HL-60 (cell line): ENCODE measurements around the gene CLEC4E.

Experiments used
- DNase-seq, 2 experiments: peaks; one replicate each; pipeline ENCODE4 v3.0.0-alpha.2; 2010 to 2020; ENCODE audit warnings: low read depth in 1 of 2, low spot score in 1 of 2
- H3K27ac ChIP-seq: fragments of 250-450 bp; sonication (Bioruptor Pico); replicated peaks from 2 replicates; pipeline ENCODE4 v1.5.1; 2020; ENCODE audit warnings: mild to moderate bottlenecking, moderate library complexity
- H3K27me3 ChIP-seq: fragments of 250-450 bp; sonication (Bioruptor Pico); 2 replicates; pipeline ENCODE4 v1.5.1; 2021; ENCODE audit warnings: mild to moderate bottlenecking, moderate library complexity; ENCODE audit not compliant: insufficient read depth, poor library complexity, severe bottlenecking
- H3K4me3 ChIP-seq: replicated peaks from 2 replicates; pipeline ENCODE4 v1.5.1; 2011; ENCODE audit warnings: mild to moderate bottlenecking, control low read depth, low read length; ENCODE audit not compliant: insufficient read depth
- GABPA ChIP-seq: IDR thresholded peaks from 2 replicates; pipeline ENCODE4 v1.6.1; 2012; ENCODE audit warnings: low read depth
- POLR2AphosphoS5 ChIP-seq: IDR thresholded peaks from 2 replicates; pipeline ENCODE4 v1.6.1; 2012; ENCODE audit warnings: low read depth
- SPI1 ChIP-seq: IDR thresholded peaks from 2 replicates; pipeline ENCODE4 v1.6.1; 2012; ENCODE audit warnings: low read depth, mild to moderate bottlenecking, borderline replicate concordance
- TF ChIP-seq, protein P1 (sequence below): IDR thresholded peaks from 2 replicates; pipeline ENCODE4 v1.6.1; 2012; ENCODE audit warnings: low read depth; ENCODE audit not compliant: insufficient replicate concordance
- TF ChIP-seq, protein P2 (sequence below): IDR thresholded peaks from one replicate; pipeline ENCODE4 v1.5.1; 2011; ENCODE audit warnings: low read length, control low read depth, inconsistent platforms; ENCODE audit not compliant: insufficient read depth

The CLEC4E gene

DNA sequence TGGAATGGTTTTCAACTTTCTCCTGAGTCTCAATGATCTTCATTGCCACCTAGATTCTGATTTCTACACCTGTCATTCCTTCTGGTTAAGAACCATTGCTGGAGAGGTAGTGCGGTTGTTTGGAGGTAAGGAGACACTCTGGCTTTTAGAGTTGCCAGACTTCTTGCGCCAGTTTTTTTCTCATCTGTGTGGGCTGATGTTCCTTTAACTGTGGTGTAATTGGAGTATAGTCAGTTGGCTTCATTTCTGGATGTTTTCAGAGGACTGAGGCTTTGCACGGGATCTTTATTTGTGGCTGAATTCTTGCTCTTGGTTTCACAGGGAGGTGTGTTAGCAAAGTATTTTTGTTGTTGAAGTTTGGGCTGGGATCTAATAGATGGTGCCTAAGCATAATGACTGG is 33.1 kb downstream of the CLEC4E start:
- no peak overlapping the region for H3K27ac ChIP-seq
- H3K27me3 ChIP-seq: no peaks in the 10 kb centered on the region
- H3K4me3 ChIP-seq: no peak overlapping the region
- TF ChIP-seq POLR2AphosphoS5 (no peak), SPI1 (no peak), GABPA (no peak)
- TF ChIP-seq, protein P1, sequence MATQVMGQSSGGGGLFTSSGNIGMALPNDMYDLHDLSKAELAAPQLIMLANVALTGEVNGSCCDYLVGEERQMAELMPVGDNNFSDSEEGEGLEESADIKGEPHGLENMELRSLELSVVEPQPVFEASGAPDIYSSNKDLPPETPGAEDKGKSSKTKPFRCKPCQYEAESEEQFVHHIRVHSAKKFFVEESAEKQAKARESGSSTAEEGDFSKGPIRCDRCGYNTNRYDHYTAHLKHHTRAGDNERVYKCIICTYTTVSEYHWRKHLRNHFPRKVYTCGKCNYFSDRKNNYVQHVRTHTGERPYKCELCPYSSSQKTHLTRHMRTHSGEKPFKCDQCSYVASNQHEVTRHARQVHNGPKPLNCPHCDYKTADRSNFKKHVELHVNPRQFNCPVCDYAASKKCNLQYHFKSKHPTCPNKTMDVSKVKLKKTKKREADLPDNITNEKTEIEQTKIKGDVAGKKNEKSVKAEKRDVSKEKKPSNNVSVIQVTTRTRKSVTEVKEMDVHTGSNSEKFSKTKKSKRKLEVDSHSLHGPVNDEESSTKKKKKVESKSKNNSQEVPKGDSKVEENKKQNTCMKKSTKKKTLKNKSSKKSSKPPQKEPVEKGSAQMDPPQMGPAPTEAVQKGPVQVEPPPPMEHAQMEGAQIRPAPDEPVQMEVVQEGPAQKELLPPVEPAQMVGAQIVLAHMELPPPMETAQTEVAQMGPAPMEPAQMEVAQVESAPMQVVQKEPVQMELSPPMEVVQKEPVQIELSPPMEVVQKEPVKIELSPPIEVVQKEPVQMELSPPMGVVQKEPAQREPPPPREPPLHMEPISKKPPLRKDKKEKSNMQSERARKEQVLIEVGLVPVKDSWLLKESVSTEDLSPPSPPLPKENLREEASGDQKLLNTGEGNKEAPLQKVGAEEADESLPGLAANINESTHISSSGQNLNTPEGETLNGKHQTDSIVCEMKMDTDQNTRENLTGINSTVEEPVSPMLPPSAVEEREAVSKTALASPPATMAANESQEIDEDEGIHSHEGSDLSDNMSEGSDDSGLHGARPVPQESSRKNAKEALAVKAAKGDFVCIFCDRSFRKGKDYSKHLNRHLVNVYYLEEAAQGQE: no peak
- TF ChIP-seq, protein P2, sequence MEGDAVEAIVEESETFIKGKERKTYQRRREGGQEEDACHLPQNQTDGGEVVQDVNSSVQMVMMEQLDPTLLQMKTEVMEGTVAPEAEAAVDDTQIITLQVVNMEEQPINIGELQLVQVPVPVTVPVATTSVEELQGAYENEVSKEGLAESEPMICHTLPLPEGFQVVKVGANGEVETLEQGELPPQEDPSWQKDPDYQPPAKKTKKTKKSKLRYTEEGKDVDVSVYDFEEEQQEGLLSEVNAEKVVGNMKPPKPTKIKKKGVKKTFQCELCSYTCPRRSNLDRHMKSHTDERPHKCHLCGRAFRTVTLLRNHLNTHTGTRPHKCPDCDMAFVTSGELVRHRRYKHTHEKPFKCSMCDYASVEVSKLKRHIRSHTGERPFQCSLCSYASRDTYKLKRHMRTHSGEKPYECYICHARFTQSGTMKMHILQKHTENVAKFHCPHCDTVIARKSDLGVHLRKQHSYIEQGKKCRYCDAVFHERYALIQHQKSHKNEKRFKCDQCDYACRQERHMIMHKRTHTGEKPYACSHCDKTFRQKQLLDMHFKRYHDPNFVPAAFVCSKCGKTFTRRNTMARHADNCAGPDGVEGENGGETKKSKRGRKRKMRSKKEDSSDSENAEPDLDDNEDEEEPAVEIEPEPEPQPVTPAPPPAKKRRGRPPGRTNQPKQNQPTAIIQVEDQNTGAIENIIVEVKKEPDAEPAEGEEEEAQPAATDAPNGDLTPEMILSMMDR: no peak
- DNase-seq: no peak

DNA sequence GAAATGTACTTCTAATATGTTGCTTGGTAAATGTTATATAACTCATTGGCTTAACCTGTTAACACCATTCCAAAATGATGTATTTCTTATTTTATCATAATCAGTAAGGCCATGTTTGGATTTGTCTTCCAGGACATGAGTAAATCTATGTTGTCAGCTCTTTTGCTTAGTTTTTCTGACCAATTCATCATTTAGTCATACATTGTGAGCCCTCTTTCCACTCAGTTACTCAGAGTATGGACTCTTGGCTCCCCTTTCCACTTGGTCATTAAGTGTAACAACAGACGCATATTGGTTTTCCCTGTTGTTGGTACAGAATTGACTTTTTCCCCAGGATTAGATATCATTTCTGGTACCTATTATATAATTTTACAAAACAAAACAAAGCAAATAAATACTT is 36.4 kb downstream of the CLEC4E start:
- Histone ChIP-seq H3K27me3 (peaks cover under 1% of the 10 kb centered on the region), H3K4me3 (no peak overlapping the region), H3K27ac (no peak overlapping the region)
- TF ChIP-seq GABPA (no peak), POLR2AphosphoS5 (no peak), SPI1 (no peak)
- TF ChIP-seq, protein P1: no peak
- TF ChIP-seq, protein P2: no peak
- no peak for DNase-seq

DNA sequence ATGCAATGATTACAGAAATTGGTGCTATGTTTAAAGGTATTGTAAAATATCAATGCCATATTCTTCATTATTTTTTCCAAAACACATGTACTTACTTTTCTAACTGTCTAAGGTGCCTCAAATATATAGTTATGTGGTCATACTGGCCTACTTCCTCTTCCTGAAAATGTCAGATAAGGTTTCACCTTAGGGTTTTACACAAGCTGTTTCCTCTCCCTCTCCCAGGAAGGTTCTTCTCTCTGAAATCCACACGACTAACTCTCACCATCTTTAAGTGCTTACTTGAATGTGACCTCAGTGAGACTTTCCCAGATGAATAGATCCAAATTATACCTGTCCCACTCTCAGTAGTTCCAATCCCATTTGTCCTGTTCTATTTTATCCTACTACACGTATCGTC is 39.0 kb downstream of the CLEC4E start:
- H3K27me3 ChIP-seq: peaks cover 11% of the 10 kb centered on the region
- TF ChIP-seq, protein P2: no peak
- TF ChIP-seq POLR2AphosphoS5 (no peak), SPI1 (peak; percentile 81), GABPA (no peak)
- TF ChIP-seq, protein P1: no peak
- peak; percentile 45 to 54 for DNase-seq
- peak overlapping the region; percentile 40 for H3K27ac ChIP-seq
- H3K4me3 ChIP-seq: no peak overlapping the region
